GM12872 (cell line): ENCODE data around the gene MYH11.
A peak's percentile ranks its signal among the peaks of the same experiment; 100 is the strongest.

Experiments used
- TF ChIP-seq, protein P1 (sequence below): IDR thresholded peaks from 3 replicates; pipeline ENCODE4 v1.5.1; 2011; ENCODE audit warnings: low read depth, mild to moderate bottlenecking, low read length, moderate library complexity; ENCODE audit not compliant: insufficient read depth

Gene MYH11

GRCh38 chr16:15770512-15770911 is 86.3 kb downstream of the MYH11 start:
- TF ChIP-seq, protein P1, sequence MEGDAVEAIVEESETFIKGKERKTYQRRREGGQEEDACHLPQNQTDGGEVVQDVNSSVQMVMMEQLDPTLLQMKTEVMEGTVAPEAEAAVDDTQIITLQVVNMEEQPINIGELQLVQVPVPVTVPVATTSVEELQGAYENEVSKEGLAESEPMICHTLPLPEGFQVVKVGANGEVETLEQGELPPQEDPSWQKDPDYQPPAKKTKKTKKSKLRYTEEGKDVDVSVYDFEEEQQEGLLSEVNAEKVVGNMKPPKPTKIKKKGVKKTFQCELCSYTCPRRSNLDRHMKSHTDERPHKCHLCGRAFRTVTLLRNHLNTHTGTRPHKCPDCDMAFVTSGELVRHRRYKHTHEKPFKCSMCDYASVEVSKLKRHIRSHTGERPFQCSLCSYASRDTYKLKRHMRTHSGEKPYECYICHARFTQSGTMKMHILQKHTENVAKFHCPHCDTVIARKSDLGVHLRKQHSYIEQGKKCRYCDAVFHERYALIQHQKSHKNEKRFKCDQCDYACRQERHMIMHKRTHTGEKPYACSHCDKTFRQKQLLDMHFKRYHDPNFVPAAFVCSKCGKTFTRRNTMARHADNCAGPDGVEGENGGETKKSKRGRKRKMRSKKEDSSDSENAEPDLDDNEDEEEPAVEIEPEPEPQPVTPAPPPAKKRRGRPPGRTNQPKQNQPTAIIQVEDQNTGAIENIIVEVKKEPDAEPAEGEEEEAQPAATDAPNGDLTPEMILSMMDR = no peak

- TF ChIP-seq, protein P1 = no peak
Observed at GRCh38 chr16:15770107-15770506, 86.7 kb downstream of the MYH11 start.

- TF ChIP-seq, protein P1 = no peak
Observed at GRCh38 chr16:15769239-15769638, 87.6 kb downstream of the MYH11 start.

- TF ChIP-seq, protein P1 = no peak
Observed at GRCh38 chr16:15768201-15768600, 88.6 kb downstream of the MYH11 start.

- TF ChIP-seq, protein P1 = no peak
Observed at GRCh38 chr16:15766918-15767317, 89.9 kb downstream of the MYH11 start.

GRCh38 chr16:15765880-15766279 is 90.9 kb downstream of the MYH11 start:
- TF ChIP-seq, protein P1 = peak; percentile 90

GRCh38 chr16:15765116-15765515 is 91.7 kb downstream of the MYH11 start:
- TF ChIP-seq, protein P1 = no peak

DNA sequence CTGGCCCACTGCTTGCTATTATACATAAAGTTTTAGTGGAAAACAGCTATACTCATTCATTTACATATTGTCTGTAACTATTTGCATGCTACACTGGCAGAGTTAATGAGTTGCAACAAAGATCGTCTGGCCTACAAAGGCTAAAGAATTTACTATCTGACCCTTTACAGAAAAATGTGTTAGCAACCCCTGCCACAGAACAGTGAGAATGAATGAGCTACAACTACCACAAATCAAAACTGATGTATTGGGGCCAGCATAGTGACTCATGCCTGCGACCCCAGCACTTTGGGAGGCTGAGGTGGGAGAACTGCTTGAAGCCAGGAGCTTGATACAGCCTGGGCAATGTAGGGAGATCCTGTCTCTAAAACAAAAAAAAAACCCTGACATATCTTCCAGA is 92.7 kb downstream of the MYH11 start:
- TF ChIP-seq, protein P1 = no peak
